Uterus (tissue), 4 donors: ENCODE data around the gene TGFB1. TPM values are rescaled to one million over a fixed set of nuclear protein-coding genes. Genes with fewer than 3 reads are reported as not detected.
"Not testable (repeated sequence)": the region's sequence is repeated elsewhere in the genome, so short reads cannot be mapped to it uniquely, and the experiment has no call there.

Experiments used
- DNase-seq, 2 donors: peaks; one replicate each; pipeline ENCODE4 v3.0.0-alpha.2; 2019 to 2020
- H3K27ac ChIP-seq, 2 donors: fragments of 200-600 bp; sonication (generic); 1 replicate in 1 of 2; 2 replicates in 1 of 2; pipeline ENCODE4 v1.5.1; 2016 to 2018
- H3K27me3 ChIP-seq, 2 donors: fragments of 200-600 bp; sonication (generic); one replicate each; pipeline ENCODE4 v1.5.1; 2018 to 2019; ENCODE audit warnings: control low read depth in 1 of 2
- H3K36me3 ChIP-seq, 2 donors: fragments of 200-600 bp; sonication (generic); one replicate each; pipeline ENCODE4 v1.5.1; 2019; ENCODE audit warnings: control low read depth in 1 of 2
- H3K4me1 ChIP-seq, 2 donors: fragments of 200-600 bp; sonication (generic); one replicate each; pipeline ENCODE4 v1.5.1; 2018 to 2019; ENCODE audit warnings: control low read depth in 1 of 2
- H3K4me3 ChIP-seq, 2 donors: fragments of 200-600 bp; sonication (generic); 1 replicate in 1 of 2; 2 replicates in 1 of 2; pipeline ENCODE4 v1.5.1; 2018 to 2019; ENCODE audit warnings: mild to moderate bottlenecking in 1 of 2
- H3K9me3 ChIP-seq, 2 donors: fragments of 200-600 bp; sonication (generic); one replicate each; pipeline ENCODE4 v1.5.1; 2019; ENCODE audit warnings: control low read depth in 1 of 2
- CTCF ChIP-seq, 4 experiments: fragments of 200-600 bp in 2 of 4; fragments of 450-650 bp in 2 of 4; sonication (generic) in 2 of 4; IDR thresholded peaks; one replicate each; pipeline ENCODE4 v1.5.1; 2016 to 2019; ENCODE audit warnings: antibody characterized with exemption in 4 of 4, mild to moderate bottlenecking in 2 of 4, moderate library complexity in 1 of 4
- POLR2A ChIP-seq, 2 donors: fragments of 450-650 bp; IDR thresholded peaks; one replicate each; pipeline ENCODE4 v1.6.1; 2016; ENCODE audit warnings: antibody characterized with exemption in 2 of 2, mild to moderate bottlenecking in 1 of 2, moderate library complexity in 1 of 2
- intact Hi-C: fragments of 100-400 bp; cut with DNase I; formaldehyde crosslinking; loops from one replicate; pipeline ENCODE4 v1.15.1; 2023; ENCODE audit warnings: low total_unique reads
- small RNA-seq: library from RNA; depleted of rRNA; stranded (forward); fragments of <200 nt; gene quantifications from one replicate; pipeline ENCODE3, GENCODE V24; 2016
- total RNA-seq, 4 donors: library from RNA; depleted of rRNA in 3 of 4; stranded (reverse); fragments of >200 nt in 3 of 4; gene quantifications; one replicate each; pipeline versions ENCODE4 v1.1.0 to v1.2.4, GENCODE V29; 2014 to 2023
- donor health status: DM: yes; HTN: yes; CAD: no.

Gene TGFB1
- total RNA-seq, 4 donors from 2014 or later = 6.7 to 61.7 (median 15.7) TPM

GRCh38 chr19:41294393-41294792 lies 59.3 kb downstream of the TGFB1 start:
- Histone ChIP-seq H3K36me3 (no peaks in the 10 kb centered on the region), H3K27me3 (no peaks in the 10 kb centered on the region), H3K27ac (no peak overlapping the region), H3K4me1 (peaks cover 0 to 13% of the 10 kb centered on the region in 2 donors), H3K9me3 (no peaks in the 10 kb centered on the region), H3K4me3 (no peak overlapping the region)
- TF ChIP-seq CTCF (IDR thresholded peaks at IDR 0.05) = no peak
- TF ChIP-seq POLR2A (IDR thresholded peaks at IDR 0.05) = no peak
- intact Hi-C loops = no loop called here
- no peak for DNase-seq

- DNase-seq, intact Hi-C loops, H3K27me3 ChIP-seq, H3K36me3 ChIP-seq, H3K9me3 ChIP-seq, H3K4me3 ChIP-seq, H3K4me1 ChIP-seq, H3K27ac ChIP-seq: not testable (repeated sequence)
Observed at GRCh38 chr19:41289814-41290213, 63.9 kb downstream of the TGFB1 start.

GRCh38 chr19:41288673-41289530 lies 64.8 kb downstream of the TGFB1 start:
- intact Hi-C loops = no loop called here
- TF ChIP-seq POLR2A (IDR thresholded peaks at IDR 0.05) (no peak), CTCF (IDR thresholded peaks at IDR 0.05) (no peak)

More at GRCh38 chr19:41288673-41289530, 64.8 kb downstream of the TGFB1 start:
- no peaks in the 10 kb centered on the region for H3K27me3 ChIP-seq
- no peaks in the 10 kb centered on the region for H3K9me3 ChIP-seq
- H3K27ac ChIP-seq = no peak overlapping the region
- H3K4me3 ChIP-seq = no peak overlapping the region
- DNase-seq = no peak
- no peaks in the 10 kb centered on the region for H3K36me3 ChIP-seq
- H3K4me1 ChIP-seq = no peaks in the 10 kb centered on the region

Small RNAs within 50 kb of the gene (small RNA-seq; reads per million reads assigned to genes)
- gene RN7SL34P = not detected

Other genes with a start within 250 kb of the TGFB1 start
- not detected for gene CYP2F1, start 239.5 kb downstream of the TGFB1 start, total RNA-seq
- gene CYP2S1, start 160.7 kb downstream of the TGFB1 start, total RNA-seq = 1 to 10 TPM in 1 of 4 donors, under 1 TPM in 1, not detected in 2; 0.48 to 1.2 TPM
- gene AXL, start 134.7 kb downstream of the TGFB1 start, total RNA-seq = 10 to 100 TPM; 22.3 to 86.5 (median 60.6) TPM
- gene HNRNPUL1, start 89.5 kb downstream of the TGFB1 start, total RNA-seq = 100 to 1,000 TPM in 2 of 4 donors, 10 to 100 TPM in 2; 49.7 to 219 (median 87.4) TPM
- 10 to 100 TPM in 2 of 4 donors, 1 to 10 TPM in 2; 4.4 to 38.0 (median 10.8) TPM for gene CCDC97, start 43.8 kb downstream of the TGFB1 start, total RNA-seq
- gene B9D2, start 10.2 kb upstream of the TGFB1 start, total RNA-seq = 1 to 10 TPM in 2 of 4 donors, under 1 TPM in 1, not detected in 1; 0.29 to 6.2 (median 3.5) TPM
- 10 to 100 TPM in 2 of 4 donors, 1 to 10 TPM in 2; 7.1 to 28.1 (median 10.9) TPM for gene TMEM91, start 22.6 kb upstream of the TGFB1 start, total RNA-seq
- gene EXOSC5, start 43.4 kb upstream of the TGFB1 start, total RNA-seq = 10 to 100 TPM in 1 of 4 donors, 1 to 10 TPM in 3; 1.5 to 11.4 (median 4.5) TPM
- gene BCKDHA, start 43.9 kb upstream of the TGFB1 start, total RNA-seq = 10 to 100 TPM; 18.2 to 36.7 (median 21.6) TPM
- 10 to 100 TPM in 1 of 4 donors, 1 to 10 TPM in 1, under 1 TPM in 1, not detected in 1; 0.83 to 14.1 (median 3.4) TPM for gene B3GNT8, start 73.5 kb upstream of the TGFB1 start, total RNA-seq
- 10 to 100 TPM; 25.8 to 89.4 (median 32.9) TPM for gene DMAC2, start 86.0 kb upstream of the TGFB1 start, total RNA-seq
- not detected for gene ERICH4, start 89.2 kb upstream of the TGFB1 start, total RNA-seq
- gene CEACAM21, start 222.2 kb upstream of the TGFB1 start, total RNA-seq = 1 to 10 TPM in 3 of 4 donors, not detected in 1; 1.1 to 2.8 (median 2.6) TPM